Activated naive CD8-positive, alpha-beta T cell treated with anti-CD3 and anti-CD28 coated beads, Interleukin-2, amount 10 ng/mL, durations not matched to agents 7 days and 5 days (primary cell): ENCODE measurements around the gene KRTAP10-3. TPM values are rescaled to one million over a fixed set of nuclear protein-coding genes. Genes with fewer than 3 reads are reported as not detected.

Experiments used
- ATAC-seq: fragments of 150-1000 bp; cut with Tn5 transposase; one replicate; pipeline ENCODE4 v1.10.0; 2021; ENCODE audit warnings: low read depth, moderate library complexity
- POLR2A ChIA-PET: fragments of 350-600 bp; sonication (Branson Sonifier 250); formaldehyde crosslinking; loops from one replicate; lab custom pipeline; 2021; ENCODE audit warnings: antibody characterized with exemption; lab: Charles Lee
- DNase-seq: peaks from one replicate; pipeline ENCODE4 v3.0.0; 2021
- H3K27ac Mint-ChIP-seq: one replicate; pipeline ENCODE4 v1.8.0; 2022; ENCODE audit warnings: mild to moderate bottlenecking, mixed read lengths
- H3K27me3 Mint-ChIP-seq: one replicate; pipeline ENCODE4 v1.8.0; 2022; ENCODE audit warnings: mild to moderate bottlenecking, moderate library complexity, mixed read lengths
- H3K36me3 Mint-ChIP-seq: one replicate; pipeline ENCODE4 v1.8.0; 2021; ENCODE audit warnings: mild to moderate bottlenecking, mixed read lengths
- H3K4me1 Mint-ChIP-seq: one replicate; pipeline ENCODE4 v1.8.0; 2021; ENCODE audit warnings: mixed read lengths
- H3K4me3 Mint-ChIP-seq: one replicate; pipeline ENCODE4 v1.8.0; 2022; ENCODE audit warnings: mild to moderate bottlenecking, moderate library complexity, mixed read lengths
- H3K9me3 Mint-ChIP-seq: one replicate; pipeline ENCODE4 v1.8.0; 2021; ENCODE audit warnings: mixed read lengths
- total RNA-seq, 2 experiments: library from RNA; stranded (reverse); gene quantifications; one replicate each; pipeline ENCODE4 v1.2.3, GENCODE V29; 2021

The KRTAP10-3 gene
- total RNA-seq, 2 experiments from 2014 or later = not detected

- Mint-ChIP-seq H3K36me3 (no peaks in the 10 kb centered on the region), H3K27me3 (peaks cover 2% of the 10 kb centered on the region), H3K9me3 (no peaks in the 10 kb centered on the region), H3K4me3 (no peak overlapping the region), H3K4me1 (no peaks in the 10 kb centered on the region), H3K27ac (no peak overlapping the region)
- no peak for ATAC-seq
- POLR2A ChIA-PET = no interaction called here
- DNase-seq = no peak
These were observed 29.6 kb downstream of the KRTAP10-3 start for GRCh38 chr21:44529011-44529421.

GRCh38 chr21:44528634-44528995, 30.0 kb downstream of the KRTAP10-3 start:
- H3K27ac Mint-ChIP-seq = no peak overlapping the region
- POLR2A ChIA-PET = no interaction called here
- no peaks in the 10 kb centered on the region for H3K4me1 Mint-ChIP-seq
- ATAC-seq (no peak), DNase-seq (no peak)
- H3K36me3 Mint-ChIP-seq = no peaks in the 10 kb centered on the region
- no peak overlapping the region for H3K4me3 Mint-ChIP-seq
- H3K27me3 Mint-ChIP-seq = peaks cover 2% of the 10 kb centered on the region
- no peaks in the 10 kb centered on the region for H3K9me3 Mint-ChIP-seq

- Mint-ChIP-seq H3K4me3 (no peak overlapping the region), H3K27me3 (peaks cover 2% of the 10 kb centered on the region), H3K9me3 (no peaks in the 10 kb centered on the region), H3K36me3 (no peaks in the 10 kb centered on the region), H3K27ac (no peak overlapping the region), H3K4me1 (no peaks in the 10 kb centered on the region)
- POLR2A ChIA-PET = no interaction called here
- no peak for DNase-seq
- no peak for ATAC-seq
These were observed 30.5 kb downstream of the KRTAP10-3 start for GRCh38 chr21:44527983-44528633.

GRCh38 chr21:44527156-44527982, 31.2 kb downstream of the KRTAP10-3 start:
- Mint-ChIP-seq H3K4me1 (no peaks in the 10 kb centered on the region), H3K4me3 (no peak overlapping the region), H3K9me3 (no peaks in the 10 kb centered on the region), H3K27ac (no peak overlapping the region), H3K36me3 (no peaks in the 10 kb centered on the region), H3K27me3 (peaks cover 2% of the 10 kb centered on the region)
- DNase-seq = no peak
- no peak for ATAC-seq
- POLR2A ChIA-PET = no interaction called here

GRCh38 chr21:44526096-44526997, 32.2 kb downstream of the KRTAP10-3 start:
- ATAC-seq (no peak), DNase-seq (no peak)
- no peaks in the 10 kb centered on the region for H3K36me3 Mint-ChIP-seq
- no peaks in the 10 kb centered on the region for H3K4me1 Mint-ChIP-seq
- no peaks in the 10 kb centered on the region for H3K9me3 Mint-ChIP-seq
- no peak overlapping the region for H3K4me3 Mint-ChIP-seq
- POLR2A ChIA-PET = no interaction called here
- H3K27me3 Mint-ChIP-seq = no peaks in the 10 kb centered on the region
- no peak overlapping the region for H3K27ac Mint-ChIP-seq

GRCh38 chr21:44525391-44526095, 33.1 kb downstream of the KRTAP10-3 start:
- H3K36me3 Mint-ChIP-seq = no peaks in the 10 kb centered on the region
- POLR2A ChIA-PET = no interaction called here

GRCh38 chr21:44524414-44525371, 33.9 kb downstream of the KRTAP10-3 start:
- ATAC-seq (no peak), DNase-seq (no peak)
- Mint-ChIP-seq H3K4me1 (no peaks in the 10 kb centered on the region), H3K4me3 (no peak overlapping the region), H3K27me3 (peaks cover 2% of the 10 kb centered on the region), H3K36me3 (no peaks in the 10 kb centered on the region), H3K27ac (no peak overlapping the region), H3K9me3 (no peaks in the 10 kb centered on the region)
- POLR2A ChIA-PET = no interaction called here

More at GRCh38 chr21:44525391-44526095, 33.1 kb downstream of the KRTAP10-3 start:
- H3K27ac Mint-ChIP-seq = no peak overlapping the region
- no peaks in the 10 kb centered on the region for H3K9me3 Mint-ChIP-seq
- DNase-seq = no peak
- H3K4me1 Mint-ChIP-seq = no peaks in the 10 kb centered on the region
- no peak for ATAC-seq
- no peak overlapping the region for H3K4me3 Mint-ChIP-seq
- no peaks in the 10 kb centered on the region for H3K27me3 Mint-ChIP-seq

- ATAC-seq = no peak
- Mint-ChIP-seq H3K27ac (no peak overlapping the region), H3K4me3 (no peak overlapping the region)
These were observed 34.8 kb downstream of the KRTAP10-3 start for GRCh38 chr21:44523567-44524413.

GRCh38 chr21:44522753-44523204, 35.8 kb downstream of the KRTAP10-3 start:
- no peaks in the 10 kb centered on the region for H3K9me3 Mint-ChIP-seq

More at GRCh38 chr21:44523567-44524413, 34.8 kb downstream of the KRTAP10-3 start:
- POLR2A ChIA-PET = no interaction called here
- no peaks in the 10 kb centered on the region for H3K4me1 Mint-ChIP-seq
- H3K9me3 Mint-ChIP-seq = no peaks in the 10 kb centered on the region
- DNase-seq = no peak
- H3K27me3 Mint-ChIP-seq = peaks cover 2% of the 10 kb centered on the region
- H3K36me3 Mint-ChIP-seq = no peaks in the 10 kb centered on the region

GRCh38 chr21:44521928-44522752, 36.5 kb downstream of the KRTAP10-3 start:
- ATAC-seq (no peak), DNase-seq (no peak)
- H3K27ac Mint-ChIP-seq = no peak overlapping the region
- no peaks in the 10 kb centered on the region for H3K36me3 Mint-ChIP-seq
- H3K4me3 Mint-ChIP-seq = no peak overlapping the region
- H3K27me3 Mint-ChIP-seq = peaks cover 4% of the 10 kb centered on the region
- no peaks in the 10 kb centered on the region for H3K9me3 Mint-ChIP-seq
- H3K4me1 Mint-ChIP-seq = no peaks in the 10 kb centered on the region
- POLR2A ChIA-PET = no interaction called here

More at GRCh38 chr21:44522753-44523204, 35.8 kb downstream of the KRTAP10-3 start:
- Mint-ChIP-seq H3K4me3 (no peak overlapping the region), H3K36me3 (no peaks in the 10 kb centered on the region), H3K27me3 (peaks cover 3% of the 10 kb centered on the region), H3K4me1 (no peaks in the 10 kb centered on the region), H3K27ac (no peak overlapping the region)
- DNase-seq (no peak), ATAC-seq (no peak)
- POLR2A ChIA-PET = no interaction called here
